Progenitor cell of endocrine pancreas (in vitro differentiated cells): Measurements from ENCODE around the gene FAM98B. TPM values are rescaled to one million over a fixed set of nuclear protein-coding genes. Genes with fewer than 3 reads are reported as not detected.

ENCODE experiments used
- DNase-seq: peaks from one replicate; pipeline ENCODE4 v3.0.0; 2021; ENCODE audit warnings: low spot score; ENCODE audit not compliant: unreplicated experiment
- H3K27ac Mint-ChIP-seq: 2 replicates; pipeline ENCODE4 v1.8.0; 2021; ENCODE audit warnings: mild to moderate bottlenecking, moderate library complexity, mixed read lengths
- H3K27me3 Mint-ChIP-seq: 2 replicates; pipeline ENCODE4 v1.8.0; 2021; ENCODE audit warnings: mixed read lengths
- H3K36me3 Mint-ChIP-seq: 2 replicates; pipeline ENCODE4 v1.8.0; 2022; ENCODE audit warnings: mixed read lengths; ENCODE audit not compliant: insufficient read depth
- H3K4me1 Mint-ChIP-seq: 2 replicates; pipeline ENCODE4 v1.8.0; 2021; ENCODE audit warnings: low read depth, mixed read lengths
- H3K4me3 Mint-ChIP-seq: 2 replicates; pipeline ENCODE4 v1.8.0; 2021; ENCODE audit warnings: low read depth, mild to moderate bottlenecking, moderate library complexity, mixed read lengths
- H3K9me3 Mint-ChIP-seq: 2 replicates; pipeline ENCODE4 v1.8.0; 2021; ENCODE audit warnings: low read depth, mixed read lengths
- total RNA-seq: library from RNA; stranded (reverse); gene quantifications from 2 replicates; pipeline ENCODE4 v1.2.1, GENCODE V29; 2021
- TF ChIP-seq, protein P1 (sequence below): fragments of 200-600 bp; sonication (generic); IDR thresholded peaks from one replicate; pipeline ENCODE4 v1.5.0; 2021; ENCODE audit warnings: antibody characterized with exemption, mild to moderate bottlenecking; ENCODE audit not compliant: unreplicated experiment

FAM98B gene
- total RNA-seq, 1 donor from 2014 or later: 50.8 TPM

DNA sequence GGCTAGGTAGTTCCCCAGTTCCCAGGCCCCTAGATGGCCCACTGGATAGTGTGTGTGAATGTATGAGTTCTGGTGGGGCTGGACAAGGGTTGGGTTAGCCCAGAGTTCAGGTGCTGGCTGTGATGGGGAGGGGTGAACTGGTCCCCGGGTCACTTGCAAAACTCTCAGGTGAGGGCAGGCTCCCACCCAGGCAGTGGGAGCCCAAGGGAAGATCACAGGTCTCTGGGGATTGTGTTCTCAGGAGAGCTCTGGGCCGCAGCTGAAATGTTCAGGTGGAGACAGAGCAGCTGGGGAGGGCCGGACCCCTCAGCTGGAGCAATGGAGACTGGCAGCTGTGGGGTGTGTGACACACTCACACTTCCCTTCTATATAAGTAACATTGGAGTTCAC is 12.8 kb upstream of the FAM98B start:
- no peaks in the 10 kb centered on the region for H3K36me3 Mint-ChIP-seq
- TF ChIP-seq, protein P1, sequence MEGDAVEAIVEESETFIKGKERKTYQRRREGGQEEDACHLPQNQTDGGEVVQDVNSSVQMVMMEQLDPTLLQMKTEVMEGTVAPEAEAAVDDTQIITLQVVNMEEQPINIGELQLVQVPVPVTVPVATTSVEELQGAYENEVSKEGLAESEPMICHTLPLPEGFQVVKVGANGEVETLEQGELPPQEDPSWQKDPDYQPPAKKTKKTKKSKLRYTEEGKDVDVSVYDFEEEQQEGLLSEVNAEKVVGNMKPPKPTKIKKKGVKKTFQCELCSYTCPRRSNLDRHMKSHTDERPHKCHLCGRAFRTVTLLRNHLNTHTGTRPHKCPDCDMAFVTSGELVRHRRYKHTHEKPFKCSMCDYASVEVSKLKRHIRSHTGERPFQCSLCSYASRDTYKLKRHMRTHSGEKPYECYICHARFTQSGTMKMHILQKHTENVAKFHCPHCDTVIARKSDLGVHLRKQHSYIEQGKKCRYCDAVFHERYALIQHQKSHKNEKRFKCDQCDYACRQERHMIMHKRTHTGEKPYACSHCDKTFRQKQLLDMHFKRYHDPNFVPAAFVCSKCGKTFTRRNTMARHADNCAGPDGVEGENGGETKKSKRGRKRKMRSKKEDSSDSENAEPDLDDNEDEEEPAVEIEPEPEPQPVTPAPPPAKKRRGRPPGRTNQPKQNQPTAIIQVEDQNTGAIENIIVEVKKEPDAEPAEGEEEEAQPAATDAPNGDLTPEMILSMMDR: no peak
- peaks cover 5% of the 10 kb centered on the region for H3K9me3 Mint-ChIP-seq
- H3K27ac Mint-ChIP-seq: no peak overlapping the region
- H3K4me1 Mint-ChIP-seq: peaks cover 4% of the 10 kb centered on the region
- peaks cover 29% of the 10 kb centered on the region for H3K27me3 Mint-ChIP-seq
- no peak for DNase-seq
- no peak overlapping the region for H3K4me3 Mint-ChIP-seq

DNA sequence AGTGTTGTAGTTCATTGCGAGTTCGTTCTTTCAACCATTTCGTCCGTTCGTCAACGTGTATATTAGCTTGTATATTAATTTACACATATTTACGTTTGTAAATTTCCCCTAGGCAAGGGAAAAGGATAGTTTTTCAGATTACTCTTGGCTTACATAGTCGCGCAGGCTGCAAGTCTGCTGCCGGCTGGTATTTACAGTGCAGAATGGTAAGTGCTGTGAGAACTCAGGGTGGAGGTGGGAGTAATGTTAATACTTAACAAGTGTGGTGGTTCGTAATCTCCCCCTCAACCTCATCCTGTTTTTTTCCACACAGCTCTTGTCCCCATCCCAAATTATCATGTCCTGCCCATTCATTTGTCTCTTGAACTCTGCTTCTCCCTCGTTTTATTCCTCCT is 766 bp downstream of the FAM98B start:
- Mint-ChIP-seq H3K4me3 (peak overlapping the region; percentile 97), H3K36me3 (peaks cover 3% of the 10 kb centered on the region), H3K27me3 (peaks cover 14% of the 10 kb centered on the region), H3K4me1 (peaks cover 11% of the 10 kb centered on the region), H3K27ac (peak overlapping the region; percentile 99), H3K9me3 (no peaks in the 10 kb centered on the region)
- no peak for DNase-seq
- TF ChIP-seq, protein P1: no peak

DNA sequence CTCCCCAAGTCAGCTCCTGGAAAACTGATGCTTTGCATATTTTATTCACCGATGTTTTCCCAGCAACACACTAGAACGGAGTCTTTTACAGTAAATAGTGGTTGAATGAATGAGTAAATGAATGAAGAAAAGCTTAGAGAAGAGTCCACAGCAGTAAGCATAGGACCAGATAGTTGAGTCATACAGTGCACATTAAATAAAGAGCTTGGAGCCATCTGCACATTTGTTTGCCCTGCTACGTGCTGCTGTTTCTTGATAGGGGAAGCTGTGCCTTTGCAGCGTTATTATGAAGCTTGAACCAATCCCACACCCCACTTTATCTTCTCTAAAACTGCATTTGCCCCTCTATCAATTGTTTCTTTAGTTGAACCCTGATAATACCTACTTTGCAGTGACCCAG is 1.2 kb downstream of the FAM98B start:
- DNase-seq: no peak
- H3K36me3 Mint-ChIP-seq: peaks cover 3% of the 10 kb centered on the region
- peak overlapping the region; percentile 99 for H3K27ac Mint-ChIP-seq
- peaks cover 11% of the 10 kb centered on the region for H3K4me1 Mint-ChIP-seq
- peak overlapping the region; percentile 97 for H3K4me3 Mint-ChIP-seq
- TF ChIP-seq, protein P1: no peak
- H3K9me3 Mint-ChIP-seq: no peaks in the 10 kb centered on the region
- peaks cover 11% of the 10 kb centered on the region for H3K27me3 Mint-ChIP-seq

DNA sequence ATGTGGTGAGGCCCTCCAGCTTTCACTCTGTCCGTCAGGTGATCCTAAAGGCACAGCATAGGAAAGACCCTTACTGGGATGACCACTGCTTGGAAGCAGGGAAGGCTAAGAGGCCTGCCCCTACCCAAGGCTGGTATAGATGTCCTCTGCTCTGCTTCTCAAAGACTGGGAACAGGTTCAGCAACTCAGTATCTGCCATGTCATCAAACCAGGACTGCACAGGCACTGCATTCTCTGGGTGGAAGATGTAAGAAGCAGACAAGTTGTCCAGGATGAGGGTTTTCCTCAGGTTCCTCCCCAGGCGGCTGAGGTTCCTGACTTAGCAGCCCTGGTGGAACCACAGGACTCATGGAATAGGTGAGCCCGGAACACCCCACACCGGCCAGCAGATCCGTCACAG is 4.7 kb downstream of the FAM98B start:
- no peaks in the 10 kb centered on the region for H3K9me3 Mint-ChIP-seq

DNA sequence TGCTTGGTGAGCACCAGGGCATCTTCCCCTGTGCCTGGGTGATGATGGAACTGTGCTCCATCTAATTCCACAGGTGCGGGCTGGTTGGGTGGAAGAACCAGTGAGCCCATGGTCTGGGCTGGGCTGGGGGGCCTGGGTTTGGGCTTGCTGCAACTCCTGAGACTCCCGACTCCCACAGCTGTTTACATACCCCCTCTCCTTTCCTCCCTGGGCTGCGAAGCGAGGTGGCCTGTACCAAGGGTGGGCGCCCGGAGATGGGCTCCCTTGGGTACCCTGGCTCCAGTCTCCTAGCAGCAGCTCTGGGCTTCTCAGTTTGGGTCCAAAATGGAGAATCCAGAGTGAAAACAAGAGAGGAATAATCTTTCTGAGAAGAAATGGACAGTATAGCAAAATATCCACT is 5.6 kb downstream of the FAM98B start:
- no peak overlapping the region for H3K4me3 Mint-ChIP-seq
- peaks cover 3% of the 10 kb centered on the region for H3K36me3 Mint-ChIP-seq
- H3K9me3 Mint-ChIP-seq: no peaks in the 10 kb centered on the region
- no peak for DNase-seq
- no peaks in the 10 kb centered on the region for H3K27me3 Mint-ChIP-seq
- TF ChIP-seq, protein P1: no peak
- H3K27ac Mint-ChIP-seq: no peak overlapping the region
- peaks cover 18% of the 10 kb centered on the region for H3K4me1 Mint-ChIP-seq

More for the DNA sequence above, 4.7 kb downstream of the FAM98B start:
- no peak overlapping the region for H3K27ac Mint-ChIP-seq
- H3K27me3 Mint-ChIP-seq: no peaks in the 10 kb centered on the region
- no peak overlapping the region for H3K4me3 Mint-ChIP-seq
- peaks cover 14% of the 10 kb centered on the region for H3K4me1 Mint-ChIP-seq
- peaks cover 3% of the 10 kb centered on the region for H3K36me3 Mint-ChIP-seq
- TF ChIP-seq, protein P1: no peak
- DNase-seq: no peak
